DMS53 treated with DMSO at 0.1 percent for 48 hours (cell line): ENCODE measurements around the gene GMPR2.
"Not testable (repeated sequence)": the region's sequence is repeated elsewhere in the genome, so short reads cannot be mapped to it uniquely, and the experiment has no call there.

Experiments used
- DNase-seq: peaks from one replicate; lab custom pipeline; 2025; ENCODE audit not compliant: unreplicated experiment; lab: John Stamatoyannopoulos, UW

Gene GMPR2

GRCh38 chr14:24228902-24229301, 3.8 kb upstream of the GMPR2 start:
- DNase-seq: no peak

GRCh38 chr14:24231263-24232120, 1.2 kb upstream of the GMPR2 start:
- no peak for DNase-seq

- peak; percentile 57 for DNase-seq
These were observed 546 bp upstream of the GMPR2 start, which contains the start of gene NEDD8 for GRCh38 chr14:24232121-24232644. Gene NEDD8 (minus strand): TSS chr14:24232367. CDS start chr14:24232267, 100 bp downstream.

- DNase-seq: no peak
These were observed 773 bp downstream of the GMPR2 start for GRCh38 chr14:24233538-24233866.

DNA sequence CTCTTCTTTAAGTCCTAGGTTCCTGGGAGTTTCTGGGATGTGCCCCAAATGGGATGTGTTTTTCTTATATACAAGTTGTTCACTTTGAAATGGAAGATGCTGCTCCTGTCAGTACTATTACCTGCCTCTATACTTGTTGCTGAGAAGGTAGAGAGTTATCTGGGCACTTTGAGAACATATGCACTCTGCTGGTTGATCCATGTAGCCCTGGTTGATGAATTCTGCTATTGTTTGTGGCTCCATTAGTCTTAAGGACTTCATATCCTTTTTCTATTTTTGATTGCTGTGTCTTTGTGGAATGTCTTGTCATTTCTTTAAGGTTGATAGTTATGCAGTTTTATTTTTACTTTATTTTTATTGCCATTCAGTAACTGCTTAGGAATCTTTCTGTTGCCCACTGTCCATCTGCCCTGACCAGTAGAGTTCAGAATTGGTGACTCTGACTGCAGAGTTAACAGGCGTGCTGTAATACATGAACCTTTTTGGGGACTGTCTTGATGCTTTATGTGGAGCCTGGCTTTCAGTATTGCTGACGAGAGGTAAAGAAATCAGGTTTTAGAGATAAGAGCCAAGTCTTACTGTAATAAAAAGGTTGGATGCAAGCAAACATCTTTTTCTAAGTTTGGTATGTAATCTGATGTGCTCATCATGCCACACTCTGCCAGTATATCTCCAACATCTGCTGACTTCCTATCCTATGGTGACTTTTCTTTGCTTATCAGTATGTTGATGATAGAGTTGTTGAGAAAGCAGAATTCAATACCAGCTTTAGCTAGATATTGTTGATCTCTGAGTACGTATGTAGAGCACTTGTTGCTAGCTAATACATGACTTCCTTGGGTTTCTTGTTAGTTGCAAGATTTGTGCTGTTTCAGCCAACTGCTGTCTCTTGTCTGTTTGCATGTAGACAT, 1.6 kb downstream of the GMPR2 start:
- DNase-seq: no peak

DNA sequence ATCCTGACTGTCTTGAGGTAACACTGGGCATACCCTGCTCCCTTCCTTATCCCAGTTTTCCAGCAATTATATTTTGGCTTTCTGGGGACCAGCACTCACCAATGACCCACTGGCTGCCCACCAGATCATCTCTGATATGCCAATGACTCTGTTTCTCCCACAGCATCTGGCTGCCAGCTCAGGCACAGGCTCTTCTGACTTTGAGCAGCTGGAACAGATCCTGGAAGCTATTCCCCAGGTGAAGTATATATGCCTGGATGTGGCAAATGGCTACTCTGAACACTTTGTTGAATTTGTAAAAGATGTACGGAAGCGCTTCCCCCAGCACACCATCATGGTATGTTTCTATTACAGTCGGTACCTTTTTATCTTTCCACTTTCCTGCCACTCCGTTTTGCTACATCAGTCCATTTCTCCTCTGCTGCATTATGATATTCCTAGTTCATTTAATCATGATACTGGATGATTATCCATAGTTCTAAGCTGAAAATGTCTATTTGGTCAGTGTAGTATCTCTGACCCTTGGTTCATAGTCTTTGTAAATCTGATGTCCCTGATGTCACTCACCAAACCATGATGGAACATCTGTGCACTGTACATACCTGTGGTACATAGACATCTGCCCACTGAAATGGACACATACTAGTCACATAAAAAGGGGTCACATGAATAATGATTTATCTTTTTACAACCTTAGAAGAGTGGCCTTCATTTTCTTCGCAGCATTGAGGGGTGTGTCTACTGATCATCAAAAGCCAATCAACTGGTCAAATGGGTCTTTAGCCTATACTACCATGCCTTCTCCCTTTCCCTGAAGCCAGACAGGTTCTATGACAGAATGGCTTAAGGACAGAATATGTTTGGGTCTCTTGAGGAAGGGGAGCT, 3.3 kb downstream of the GMPR2 start:
- no peak for DNase-seq

DNA sequence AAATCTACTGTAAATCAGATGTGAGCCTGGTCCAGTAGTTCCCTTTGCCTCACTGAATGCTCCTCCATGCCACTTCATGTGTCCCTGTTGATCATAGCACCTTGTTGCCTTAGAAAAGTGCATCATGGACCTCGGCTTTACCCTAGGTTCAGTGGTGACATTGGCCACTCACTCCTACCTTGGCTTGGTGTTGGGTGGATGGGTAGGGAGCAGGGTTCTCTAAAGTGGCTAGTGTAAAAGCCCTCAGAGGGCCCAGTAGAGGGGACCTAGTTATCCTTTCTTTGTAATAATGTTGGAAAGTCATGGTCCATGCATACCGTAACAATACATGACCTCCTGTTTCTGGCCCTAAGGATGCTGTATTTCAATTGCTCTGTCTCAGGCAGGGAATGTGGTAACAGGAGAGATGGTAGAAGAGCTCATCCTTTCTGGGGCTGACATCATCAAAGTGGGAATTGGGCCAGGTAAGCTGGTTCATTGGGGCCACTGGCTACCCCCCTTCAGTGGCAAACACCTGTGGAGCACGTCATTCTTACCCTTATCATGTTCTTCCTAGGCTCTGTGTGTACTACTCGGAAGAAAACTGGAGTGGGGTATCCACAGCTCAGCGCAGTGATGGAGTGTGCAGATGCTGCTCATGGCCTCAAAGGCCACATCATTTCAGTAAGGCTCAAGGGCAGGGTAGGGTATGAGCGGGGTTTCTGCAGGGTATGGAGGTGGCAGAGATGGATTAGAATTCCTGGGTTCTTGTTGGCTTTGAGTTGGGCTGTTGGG, 4.1 kb downstream of the GMPR2 start:
- no peak for DNase-seq

- DNase-seq: no peak
These were observed 4.8 kb downstream of the GMPR2 start for GRCh38 chr14:24237463-24237955.

GRCh38 chr14:24238123-24238522, 5.4 kb downstream of the GMPR2 start:
- no peak for DNase-seq

- no peak for DNase-seq
These were observed 5.9 kb downstream of the GMPR2 start for GRCh38 chr14:24238527-24239037.

- no peak for DNase-seq
These were observed 7.6 kb downstream of the GMPR2 start for GRCh38 chr14:24240110-24240918.

DNA sequence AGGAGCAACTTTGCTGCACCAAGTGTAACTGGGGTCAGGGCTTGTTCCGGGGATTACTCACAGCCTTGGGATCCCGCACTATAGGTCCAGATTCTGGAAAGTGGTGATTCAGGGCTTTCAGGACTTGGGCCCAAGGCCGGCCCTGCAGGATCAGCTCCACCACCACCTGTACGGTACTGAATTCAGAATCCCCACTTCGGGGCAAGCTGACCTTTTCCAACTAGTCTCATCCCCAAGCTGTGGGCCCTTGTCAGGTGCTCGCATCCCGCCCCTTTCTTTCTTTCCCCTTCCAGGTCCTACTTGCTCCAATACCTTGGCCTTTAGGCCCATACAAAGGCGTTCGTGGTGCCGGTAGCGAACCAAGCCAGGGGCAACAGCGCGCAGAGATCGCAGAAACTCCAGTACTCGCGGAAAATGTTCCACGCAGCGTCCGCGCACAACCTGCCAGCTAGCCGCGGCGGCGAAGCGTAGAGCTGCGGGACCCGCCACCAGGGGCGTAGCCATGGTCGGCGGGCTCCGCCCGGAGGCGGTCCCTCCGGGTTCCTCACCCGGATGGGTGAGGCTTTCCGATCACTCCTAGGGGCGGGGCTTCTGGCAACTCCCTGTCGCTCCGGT, 9.2 kb downstream of the GMPR2 start:
- peak; percentile 83 for DNase-seq

DNA sequence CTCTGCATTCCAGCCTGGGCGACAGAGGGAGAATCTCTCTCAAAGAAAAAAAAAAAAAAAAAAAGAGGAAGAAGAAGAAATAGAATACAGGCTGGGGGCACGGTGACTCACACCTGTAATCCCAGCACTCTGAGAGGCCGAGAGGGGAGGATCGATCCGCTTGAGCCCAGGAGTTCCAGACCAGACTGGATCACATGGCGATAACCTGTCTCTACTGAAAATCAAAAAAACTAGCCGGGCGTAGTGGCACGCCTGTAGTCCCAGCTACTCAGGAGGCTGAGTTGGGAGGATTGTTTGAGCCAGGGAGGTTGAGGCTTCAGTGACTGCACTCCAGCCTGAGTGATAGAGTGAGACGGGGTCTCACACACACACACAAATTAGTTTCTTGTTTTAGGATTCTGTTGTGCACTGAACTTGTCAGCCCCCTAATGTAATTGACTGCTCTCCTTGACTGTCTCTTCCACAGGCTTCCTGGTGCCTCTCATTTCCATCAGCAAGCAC, 10.7 kb downstream of the GMPR2 start:
- peak; percentile 47 for DNase-seq

DNA sequence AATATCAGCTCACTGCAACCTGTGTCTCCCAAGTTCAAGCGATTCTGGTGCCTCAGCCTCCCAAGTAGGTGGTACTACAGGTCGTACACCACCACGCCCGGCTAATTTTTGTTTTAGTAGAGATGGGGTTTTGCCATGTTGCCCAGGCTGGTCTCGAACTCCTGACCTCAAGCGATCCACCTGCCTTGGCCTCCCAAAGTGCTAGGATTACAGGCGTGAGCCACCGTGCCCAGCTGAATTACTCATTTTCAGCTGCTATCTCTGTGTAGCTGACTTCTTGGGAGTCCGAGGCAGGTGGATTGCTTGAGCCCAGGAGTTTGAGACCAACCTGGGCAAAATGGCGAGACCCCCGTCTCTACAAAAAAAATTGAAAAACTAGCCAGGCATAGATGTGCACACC, 12.6 kb downstream of the GMPR2 start:
- not testable (repeated sequence) for DNase-seq

- no peak for DNase-seq
These were observed 14.1 kb downstream of the GMPR2 start for GRCh38 chr14:24246765-24247212.

- DNase-seq: no peak
These were observed 14.7 kb downstream of the GMPR2 start for GRCh38 chr14:24247422-24247821.

DNA sequence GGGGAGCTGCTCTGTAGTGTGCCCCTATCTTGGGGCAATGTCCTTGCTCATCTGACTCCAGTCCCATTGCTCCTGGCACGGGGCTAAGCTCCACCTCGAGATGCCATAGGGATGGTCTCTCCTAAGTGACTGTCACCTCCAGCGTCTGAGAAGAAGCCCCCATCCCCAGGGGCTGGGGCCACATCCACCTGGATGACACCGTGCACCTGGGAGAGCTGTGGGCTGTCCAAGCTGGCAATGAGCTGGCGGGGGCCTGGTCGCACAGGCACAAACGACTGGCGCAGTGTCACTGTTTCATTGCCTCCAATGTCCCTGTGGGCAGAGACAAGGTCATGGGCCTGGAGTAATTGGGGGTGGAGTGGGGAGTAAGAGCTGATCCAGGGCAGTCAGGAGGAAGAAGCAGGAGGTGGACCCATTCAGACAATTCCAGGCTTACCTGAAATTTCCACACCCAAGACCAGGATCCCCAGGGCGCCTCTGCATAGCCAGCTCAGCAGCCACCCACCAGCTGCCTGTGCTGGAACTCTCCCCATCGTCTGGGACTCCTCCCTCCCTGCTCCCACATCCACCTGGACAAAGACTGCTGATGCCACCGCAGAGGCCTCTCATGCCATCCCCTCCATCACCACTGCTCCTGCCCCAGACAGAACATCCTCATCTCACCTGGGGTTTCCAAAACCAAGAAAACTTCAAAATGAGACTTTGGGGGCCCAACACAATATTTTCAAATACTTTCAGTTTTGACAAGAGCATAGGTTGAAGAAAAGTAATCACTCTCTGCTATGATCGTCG, 16.7 kb downstream of the GMPR2 start:
- no peak for DNase-seq
